DND-41 (cell line): ENCODE results near the gene QPCTL.

ENCODE experiments used
- ATAC-seq: fragments of 200-7000 bp; cut with Tn5 transposase; 3 replicates; pipeline ENCODE4 v1.9.1; 2021; ENCODE audit warnings: low read depth; ENCODE audit not compliant: insufficient read depth
- DNase-seq: peaks from one replicate; pipeline ENCODE4 v3.0.0-alpha.2; 2020
- H2AFZ ChIP-seq: 2 replicates; pipeline ENCODE4 v1.6.0; 2012; ENCODE audit warnings: low read depth, low read length
- H3K27ac ChIP-seq: 2 replicates; pipeline ENCODE4 v1.5.1; 2012; ENCODE audit warnings: low read length, inconsistent platforms
- H3K27me3 ChIP-seq: fragments of 200-600 bp; sonication (generic); 2 replicates; pipeline ENCODE4 v1.6.0; 2012; ENCODE audit warnings: low read length, mild to moderate bottlenecking, inconsistent platforms; ENCODE audit not compliant: insufficient read depth, poor library complexity
- H3K36me3 ChIP-seq: 2 replicates; pipeline ENCODE4 v1.5.1; 2012; ENCODE audit warnings: low read length, inconsistent platforms; ENCODE audit not compliant: insufficient read depth
- H3K4me1 ChIP-seq: 2 replicates; pipeline ENCODE4 v1.5.1; 2012; ENCODE audit warnings: mild to moderate bottlenecking, low read length; ENCODE audit not compliant: insufficient read depth
- H3K4me2 ChIP-seq: 2 replicates; pipeline ENCODE4 v1.6.0; 2012; ENCODE audit warnings: mild to moderate bottlenecking, moderate library complexity, low read length, inconsistent platforms; ENCODE audit not compliant: insufficient read depth
- H3K4me3 ChIP-seq, 2 experiments: fragments of 200-600 bp in 1 of 2; shearing (Covaris generic) in 1 of 2; 2 replicates each; pipeline ENCODE4 v1.5.1; 2012 to 2016; ENCODE audit warnings: inconsistent platforms in 2 of 2, low read length in 2 of 2, mild to moderate bottlenecking in 2 of 2, low read depth in 1 of 2, moderate library complexity in 1 of 2
- H3K79me2 ChIP-seq: 2 replicates; pipeline ENCODE4 v1.6.0; 2012; ENCODE audit warnings: low read length, inconsistent platforms; ENCODE audit not compliant: insufficient read depth
- H3K9ac ChIP-seq: 2 replicates; pipeline ENCODE4 v1.6.0; 2012; ENCODE audit warnings: low read depth, mild to moderate bottlenecking, inconsistent platforms, low read length, moderate library complexity
- H3K9me3 ChIP-seq: 2 replicates; pipeline ENCODE4 v1.5.1; 2012; ENCODE audit warnings: low read length, moderate library complexity, mild to moderate bottlenecking, inconsistent platforms; ENCODE audit not compliant: insufficient read depth, severe bottlenecking
- H4K20me1 ChIP-seq: 2 replicates; pipeline ENCODE4 v1.6.0; 2012; ENCODE audit warnings: low read length; ENCODE audit not compliant: insufficient read depth
- CTCF ChIP-seq: IDR thresholded peaks from 2 replicates; pipeline ENCODE4 v1.5.1; 2012; ENCODE audit warnings: borderline replicate concordance, low read length, moderate library complexity, mild to moderate bottlenecking; ENCODE audit not compliant: poor library complexity, severe bottlenecking; ENCODE audit errors: extremely low read depth
- EZH2 ChIP-seq: IDR thresholded peaks from 3 replicates; pipeline ENCODE4 v1.6.1; 2012; ENCODE audit warnings: borderline replicate concordance, low read depth, mild to moderate bottlenecking, moderate library complexity, low read length, inconsistent platforms; ENCODE audit not compliant: severe bottlenecking

The QPCTL gene

GRCh38 chr19:45670670-45671453 lies 21.6 kb upstream of the QPCTL start:
- Histone ChIP-seq H3K4me1 (peaks cover 21% of the 10 kb centered on the region), H3K4me3 (no peak overlapping the region), H2AFZ (no peak overlapping the region), H3K4me2 (no peak overlapping the region), H3K9ac (no peak overlapping the region), H3K79me2 (no peaks in the 10 kb centered on the region), H3K27me3 (peaks cover 14% of the 10 kb centered on the region), H3K27ac (no peak overlapping the region), H3K9me3 (no peaks in the 10 kb centered on the region), H3K36me3 (no peaks in the 10 kb centered on the region), H4K20me1 (no peaks in the 10 kb centered on the region)
- ATAC-seq, result no peak
- no peak for DNase-seq
- no peak for TF ChIP-seq CTCF
- TF ChIP-seq EZH2, result no peak

GRCh38 chr19:45674946-45675345 lies 17.5 kb upstream of the QPCTL start:
- Histone ChIP-seq H3K4me2 (no peak overlapping the region), H4K20me1 (no peaks in the 10 kb centered on the region), H3K79me2 (no peaks in the 10 kb centered on the region), H3K4me3 (no peak overlapping the region), H3K27ac (no peak overlapping the region), H3K4me1 (no peaks in the 10 kb centered on the region), H3K9ac (no peak overlapping the region), H3K9me3 (no peaks in the 10 kb centered on the region), H2AFZ (no peak overlapping the region), H3K27me3 (no peaks in the 10 kb centered on the region), H3K36me3 (no peaks in the 10 kb centered on the region)
- TF ChIP-seq CTCF (no peak), EZH2 (no peak)
- no peak for DNase-seq
- ATAC-seq, result no peak

- Histone ChIP-seq H2AFZ (no peak overlapping the region), H3K27me3 (no peaks in the 10 kb centered on the region), H4K20me1 (no peaks in the 10 kb centered on the region), H3K9ac (no peak overlapping the region), H3K9me3 (no peaks in the 10 kb centered on the region), H3K36me3 (no peaks in the 10 kb centered on the region), H3K4me3 (no peak overlapping the region), H3K4me1 (peaks cover 11% of the 10 kb centered on the region), H3K27ac (no peak overlapping the region), H3K4me2 (no peak overlapping the region), H3K79me2 (no peaks in the 10 kb centered on the region)
- ATAC-seq (no peak), DNase-seq (no peak)
- TF ChIP-seq CTCF (no peak), EZH2 (no peak)
Measured at GRCh38 chr19:45676851-45677263, 15.6 kb upstream of the QPCTL start.
